H1 (cell line): ENCODE measurements around the gene NOB1. TPM values are rescaled to one million over a fixed set of nuclear protein-coding genes. Genes with fewer than 3 reads are reported as not detected.

Experiments
- CTCF ChIA-PET: fragments of 300-600 bp; sonication (Branson Sonifier 250); formaldehyde crosslinking; loops from one replicate; lab custom pipeline; 2021; ENCODE audit not compliant: partially characterized antibody; lab: Charles Lee
- POLR2A ChIA-PET: fragments of 300-600 bp; sonication (Branson Sonifier 250); formaldehyde crosslinking; loops from one replicate; lab custom pipeline; 2021; ENCODE audit warnings: inconsistent platforms; ENCODE audit not compliant: partially characterized antibody; lab: Charles Lee
- DNase-seq, 2 experiments: peaks; one replicate each; pipeline versions ENCODE4 v3.0.0 to v3.0.0-alpha.2; 2010 to 2022; ENCODE audit warnings: low spot score in 2 of 2, low read depth in 1 of 2, mixed read lengths in 1 of 2
- FAIRE-seq: peaks from 2 replicates; lab custom pipeline; 2011; peaks lifted over from hg19 to GRCh38; lab: Jason Lieb, UNC
- H2AFZ ChIP-seq: 2 replicates; pipeline ENCODE4 v1.8.1; 2012; ENCODE audit warnings: low read length, inconsistent platforms
- H2AK5ac ChIP-seq: 2 replicates; pipeline ENCODE4 v1.6.1; 2013; ENCODE audit warnings: low read depth, low read length
- H2BK120ac ChIP-seq: replicated peaks from 2 replicates; pipeline ENCODE3; 2013; ENCODE audit warnings: low read depth, low read length, inconsistent platforms
- H2BK12ac ChIP-seq: 2 replicates; pipeline ENCODE4 v1.6.1; 2013; ENCODE audit warnings: low read depth, low read length
- H2BK15ac ChIP-seq: 2 replicates; pipeline ENCODE4 v1.6.1; 2013; ENCODE audit warnings: low read length
- H2BK20ac ChIP-seq: 2 replicates; pipeline ENCODE4 v1.6.1; 2013; ENCODE audit warnings: low read length
- H2BK5ac ChIP-seq: 2 replicates; pipeline ENCODE4 v1.6.1; 2013; ENCODE audit warnings: low read depth, low read length
- H3K14ac ChIP-seq: 2 replicates; pipeline ENCODE4 v1.6.1; 2013; ENCODE audit warnings: inconsistent platforms; ENCODE audit not compliant: insufficient read length
- H3K18ac ChIP-seq: 2 replicates; pipeline ENCODE4 v1.6.1; 2013; ENCODE audit warnings: low read length; ENCODE audit errors: extremely low read depth
- H3K23ac ChIP-seq: 2 replicates; pipeline ENCODE4 v1.6.1; 2013; ENCODE audit warnings: inconsistent platforms; ENCODE audit not compliant: insufficient read length
- H3K23me2 ChIP-seq: 2 replicates; pipeline ENCODE4 v1.6.1; 2013; ENCODE audit warnings: low read depth, low read length
- H3K27ac ChIP-seq: 2 replicates; pipeline ENCODE4 v1.6.1; 2011; ENCODE audit warnings: low read depth, low read length, inconsistent platforms
- H3K27me3 ChIP-seq, 4 experiments: replicated peaks in 1 of 4; 1 replicate in 1 of 4; 2 replicates in 3 of 4; pipeline versions ENCODE4 v1.6.1 to v1.8.1; 2011 to 2013; ENCODE audit warnings: low read length in 3 of 4, mild to moderate bottlenecking in 3 of 4, inconsistent platforms in 2 of 4, mixed read lengths in 2 of 4, moderate library complexity in 1 of 4; ENCODE audit not compliant: control insufficient read depth in 3 of 4, insufficient read depth in 3 of 4; ENCODE audit errors: extremely low read depth in 1 of 4
- H3K36me3 ChIP-seq, 4 experiments: 2 replicates each; pipeline versions ENCODE4 v1.6.1 to v1.8.1; 2011 to 2013; ENCODE audit warnings: mild to moderate bottlenecking in 4 of 4, low read length in 3 of 4, moderate library complexity in 2 of 4, control low read depth in 1 of 4, inconsistent platforms in 1 of 4; ENCODE audit not compliant: insufficient read depth in 4 of 4, control insufficient read depth in 2 of 4
- H3K4ac ChIP-seq: replicated peaks from 2 replicates; pipeline ENCODE3; 2013; ENCODE audit warnings: low read length, low read depth, mixed read lengths, inconsistent platforms; ENCODE audit not compliant: insufficient read length
- H3K4me1 ChIP-seq, 4 experiments: replicated peaks in 1 of 4; 1 replicate in 1 of 4; 2 replicates in 3 of 4; pipeline versions ENCODE4 v1.6.1 to v1.8.1; 2011 to 2013; ENCODE audit warnings: low read length in 3 of 4, inconsistent platforms in 2 of 4, mixed read lengths in 1 of 4; ENCODE audit not compliant: insufficient read depth in 4 of 4, control insufficient read depth in 3 of 4
- H3K4me2 ChIP-seq, 2 experiments: 2 replicates each; pipeline versions ENCODE4 v1.6.1 to v1.8.1; 2011 to 2013; ENCODE audit warnings: low read depth in 2 of 2, low read length in 2 of 2, control low read depth in 1 of 2, inconsistent platforms in 1 of 2, mild to moderate bottlenecking in 1 of 2; ENCODE audit not compliant: insufficient read depth in 1 of 2
- H3K4me3 ChIP-seq, 4 experiments: fragments of 200-600, 300-600 bp in 1 of 4; sonication (generic), shearing (Covaris generic), sonication (Bioruptor Twin) in 1 of 4; 2 replicates each; pipeline versions ENCODE4 v1.5.1 to v1.8.1; 2011 to 2016; ENCODE audit warnings: low read length in 4 of 4, low read depth in 3 of 4, control low read depth in 2 of 4, inconsistent platforms in 2 of 4, mild to moderate bottlenecking in 2 of 4, mixed read lengths in 1 of 4, moderate library complexity in 1 of 4; ENCODE audit not compliant: insufficient read depth in 2 of 4; ENCODE audit errors: extremely low read depth in 1 of 4
- H3K56ac ChIP-seq: replicated peaks from 2 replicates; pipeline ENCODE3; 2013; ENCODE audit warnings: low read depth, mild to moderate bottlenecking, mixed read lengths, low read length, inconsistent platforms; ENCODE audit not compliant: insufficient read length
- H3K79me1 ChIP-seq: 2 replicates; pipeline ENCODE4 v1.6.1; 2013; ENCODE audit warnings: low read depth, low read length, control low read depth
- H3K79me2 ChIP-seq, 2 experiments: 2 replicates each; pipeline versions ENCODE4 v1.6.1 to v1.8.1; 2012 to 2013; ENCODE audit warnings: low read length in 2 of 2, mild to moderate bottlenecking in 2 of 2, inconsistent platforms in 1 of 2; ENCODE audit not compliant: insufficient read depth in 2 of 2, control insufficient read depth in 1 of 2
- H3K9ac ChIP-seq, 4 experiments: replicated peaks in 1 of 4; 1 replicate in 1 of 4; 2 replicates in 3 of 4; pipeline versions ENCODE4 v1.6.1 to v1.8.1; 2011 to 2013; ENCODE audit warnings: low read depth in 3 of 4, low read length in 3 of 4, control low read depth in 2 of 4, mild to moderate bottlenecking in 2 of 4, moderate library complexity in 2 of 4, inconsistent platforms in 1 of 4; ENCODE audit errors: extremely low read depth in 1 of 4
- H3K9me3 ChIP-seq, 2 experiments: 2 replicates each; pipeline versions ENCODE4 v1.6.1 to v1.8.1; 2012 to 2013; ENCODE audit warnings: mild to moderate bottlenecking in 2 of 2, moderate library complexity in 2 of 2, control low read depth in 1 of 2, inconsistent platforms in 1 of 2, low read depth in 1 of 2, low read length in 1 of 2, mixed read lengths in 1 of 2; ENCODE audit not compliant: insufficient read depth in 2 of 2
- H4K20me1 ChIP-seq, 2 experiments: replicated peaks in 1 of 2; 2 replicates each; pipeline versions ENCODE3 to v1.8.1; 2011 to 2013; ENCODE audit warnings: inconsistent platforms in 2 of 2, low read length in 2 of 2, mild to moderate bottlenecking in 1 of 2; ENCODE audit not compliant: insufficient read depth in 2 of 2, control insufficient read depth in 1 of 2
- H4K5ac ChIP-seq: 2 replicates; pipeline ENCODE4 v1.6.1; 2013; ENCODE audit warnings: low read length, low read depth, mixed read lengths, inconsistent platforms; ENCODE audit not compliant: insufficient read length
- H4K8ac ChIP-seq: 2 replicates; pipeline ENCODE4 v1.8.0; 2013; ENCODE audit warnings: mild to moderate bottlenecking, moderate library complexity, low read length, inconsistent platforms; ENCODE audit not compliant: insufficient read depth; ENCODE audit errors: extremely low read depth
- H4K91ac ChIP-seq: replicated peaks from 2 replicates; pipeline ENCODE3; 2013; ENCODE audit warnings: low read length, mixed read lengths, inconsistent platforms; ENCODE audit not compliant: insufficient read length
- BACH1 ChIP-seq: IDR thresholded peaks from 2 replicates; pipeline ENCODE4 v1.6.1; 2012; ENCODE audit warnings: low read length, improper control_type of control experiment
- BCL11A ChIP-seq, 2 experiments: IDR thresholded peaks; one replicate each; pipeline ENCODE4 v1.6.1; 2011; ENCODE audit warnings: low read depth in 2 of 2, low read length in 2 of 2, mild to moderate bottlenecking in 2 of 2
- BRCA1 ChIP-seq: IDR thresholded peaks from 2 replicates; pipeline ENCODE4 v1.6.1; 2012; ENCODE audit warnings: low read depth, low read length, improper control_type of control experiment
- CBX8 ChIP-seq: fragments of 300-800, 300-1000 bp; sonication (generic); IDR thresholded peaks from 2 replicates; pipeline ENCODE4 v1.7.1; 2016; ENCODE audit warnings: low read depth, low read length, borderline replicate concordance
- CHD1 ChIP-seq: IDR thresholded peaks from 2 replicates; pipeline ENCODE4 v1.6.1; 2012; ENCODE audit warnings: low read depth, low read length, improper control_type of control experiment
- GTF2F1 ChIP-seq: IDR thresholded peaks from 2 replicates; pipeline ENCODE4 v1.6.1; 2012; ENCODE audit warnings: low read depth, low read length, improper control_type of control experiment, borderline replicate concordance
- HDAC6 ChIP-seq: IDR thresholded peaks from one replicate; pipeline ENCODE4 v1.7.1; 2012; ENCODE audit warnings: low read depth, mild to moderate bottlenecking, inconsistent platforms, low read length, moderate library complexity
- NANOG ChIP-seq: IDR thresholded peaks from 2 replicates; pipeline ENCODE4 v1.6.1; 2011; ENCODE audit warnings: low read length, low read depth, mild to moderate bottlenecking, inconsistent platforms; ENCODE audit not compliant: insufficient read depth, poor library complexity, severe bottlenecking
- RXRA ChIP-seq: IDR thresholded peaks from 2 replicates; pipeline ENCODE4 v1.6.1; 2011; ENCODE audit warnings: low read depth, mild to moderate bottlenecking, low read length, moderate library complexity; ENCODE audit not compliant: insufficient read depth
- SRF ChIP-seq: IDR thresholded peaks from 2 replicates; pipeline ENCODE4 v1.6.1; 2011; ENCODE audit warnings: mild to moderate bottlenecking, low read depth, low read length, moderate library complexity
- TBP ChIP-seq: IDR thresholded peaks from 2 replicates; pipeline ENCODE4 v1.6.1; 2011; ENCODE audit warnings: low read depth, low read length, improper control_type of control experiment
- TEAD4 ChIP-seq: IDR thresholded peaks from 2 replicates; pipeline ENCODE4 v1.6.1; 2012; ENCODE audit warnings: low read depth, low read length, inconsistent platforms, mixed read lengths
- YY1 ChIP-seq: IDR thresholded peaks from 2 replicates; pipeline ENCODE4 v1.6.1; 2011; ENCODE audit warnings: low read depth, mild to moderate bottlenecking, low read length
- WGBS, 2 experiments: shearing (Covaris generic) in 1 of 2; methylation state at CpG; one replicate each; pipeline versions ENCODE4 v1.1.6 to v1.1.7; 2013 to 2015; ENCODE audit warnings: low lambda C conversion rate in 2 of 2, mixed read lengths in 2 of 2, inconsistent platforms in 1 of 2, low coverage in 1 of 2, missing lambda C conversion rate in 1 of 2; ENCODE audit not compliant: insufficient replicate concordance in 2 of 2, insufficient coverage in 1 of 2, insufficient read length in 1 of 2; ENCODE audit errors: extremely low coverage in 1 of 2, missing lambda C conversion rate in 1 of 2; 5-methylcytosine and 5-hydroxymethylcytosine counted together
- polyA plus RNA-seq, 7 experiments: library from polyadenylated mRNA; depleted of rRNA in 3 of 7; stranded (reverse) in 5 of 7; unstranded in 2 of 7; fragments of >200 nt in 5 of 7; fragments of 200-250 nt in 2 of 7; gene quantifications; 1 replicate in 5 of 7; 2 replicates in 1 of 7; 4 replicates in 1 of 7; pipeline versions ENCODE4 v1.2.1 to v1.2.3, GENCODE V29; 2011 to 2013; ENCODE audit warnings: missing spikeins in 2 of 7, mixed read lengths in 2 of 7
- total RNA-seq: library from RNA; stranded (reverse); fragmentation: NEBNext Ultra II Directional; extraction: Animal tissue kit (Norgen Biotek cat#: 25700); gene quantifications from 2 replicates; pipeline ENCODE4 v1.2.1, GENCODE V29; 2021

The NOB1 gene
- total and polyA plus RNA-seq, 2 of the 8 experiments (the other 6 are each of a cell fraction or from before 2014, with no cell fraction given), result 88.2 to 108 TPM

- ChIA-PET POLR2A (interaction anchor here (1.3 to 3.4 kb wide), 2 partner anchors 13 to 41 kb away, joined by 3 to 18 read pairs; partner anchors contain the start of gene NQO1), CTCF (interaction anchor here (0.6 to 7.5 kb wide), 5 partner anchors 9 to 60 kb away, joined by 3 to 88 read pairs (median 6); partner anchors contain the start of genes NOB1 and NQO1)
- no peak overlapping the region for H3K4me2 ChIP-seq
- 0 out of 7 replicates have a peak, but pooled peaks cover 0 to 2% (median 0%) of the 10 kb centered on the region in 4 experiments for H3K4me1 ChIP-seq
- H3K79me1 ChIP-seq, result no peaks in the 10 kb centered on the region
- H4K5ac ChIP-seq, result no peak overlapping the region
- no peaks in the 10 kb centered on the region for H3K9me3 ChIP-seq
- H3K4ac ChIP-seq, result no peak overlapping the region
- H4K20me1 ChIP-seq, result no peaks in the 10 kb centered on the region
- H3K23ac ChIP-seq, result no peak overlapping the region
- H2BK120ac ChIP-seq, result no peak overlapping the region
- H3K27me3 ChIP-seq, result no peaks in the 10 kb centered on the region
- no peak overlapping the region for H2AFZ ChIP-seq
- peaks cover 0 to 9% (median 5%) of the 10 kb centered on the region in 4 experiments; a peak in 3 of 8 replicates for H3K36me3 ChIP-seq
- no peak overlapping the region for H2BK20ac ChIP-seq
- H2BK5ac ChIP-seq, result no peak overlapping the region
- peak in 1 of 2 experiments; percentile 28 for DNase-seq
- H3K27ac ChIP-seq, result no peak overlapping the region
- H3K4me3 ChIP-seq, result no peak overlapping the region
- WGBS, 2 experiments, result 92% methylated on average over 9 of the region's 9 CpGs; no CpG with 5 or more reads in 1 of the 2 experiments
- H2AK5ac ChIP-seq, result no peak overlapping the region
- H3K9ac ChIP-seq, result no peak overlapping the region
- no peak overlapping the region for H2BK15ac ChIP-seq
- H3K79me2 ChIP-seq, result no peaks in the 10 kb centered on the region
- H3K18ac ChIP-seq, result no peak overlapping the region
- H4K91ac ChIP-seq, result no peak overlapping the region
- H2BK12ac ChIP-seq, result no peak overlapping the region
- H3K14ac ChIP-seq, result no peak overlapping the region
- no peak overlapping the region; the same call in 1 of the 2 replicates for H4K8ac ChIP-seq
- no peak for FAIRE-seq
- no peaks in the 10 kb centered on the region for H3K23me2 ChIP-seq
- H3K56ac ChIP-seq, result no peak overlapping the region
- TF ChIP-seq GTF2F1 (no peak), SRF (no peak), CHD1 (no peak), TEAD4 (no peak), TBP (no peak), RXRA (no peak), HDAC6 (no peak), YY1 (no peak), BACH1 (no peak), BCL11A (IDR thresholded peaks at IDR 0.05; ENCODE audit: low read depth in 2 of 2, low read length in 2 of 2) (no peak), BRCA1 (no peak), CBX8 (no peak), NANOG (no peak)
These were observed 41.7 kb downstream of the NOB1 start for GRCh38 chr16:69712914-69713581.
